Adipose tissue (tissue), 3 donors: ENCODE data around the gene TMEM258. TPM values are rescaled to one million over a fixed set of nuclear protein-coding genes. Genes with fewer than 3 reads are reported as not detected.

Experiments used
- H3K27ac ChIP-seq: one replicate; pipeline ENCODE4 v1.5.1; 2013; ENCODE audit warnings: low read depth, low read length
- WGBS, 3 donors: extraction: QIAGEN DNeasy Blood & Tissue Kit; methylation state at CpG; one replicate each; pipeline ENCODE4 v1.1.7; 2013; 5-methylcytosine and 5-hydroxymethylcytosine counted together
- polyA plus RNA-seq, 3 donors: library from polyadenylated mRNA; stranded (reverse); fragments of 200-250 nt; gene quantifications; one replicate each; pipeline ENCODE4 v1.2.3, GENCODE V29; 2013
- donor health status: healthy with polysubstance abuse.
- donor health status: Bipolar disorder and iron deficiency.
- donor health status: healthy.

TMEM258 gene
- polyA plus RNA-seq, 3 donors, result 163 to 234 (median 214) TPM

GRCh38 chr11:61752117-61752924 lies 40.1 kb downstream of the TMEM258 start, which contains the start of gene MYRF:
Gene MYRF (plus strand): TSS chr11:61752636. CDS start chr11:61752745, 109 bp downstream.
- no peak within 1 kb of the TSS for H3K27ac ChIP-seq

GRCh38 chr11:61751384-61751783 lies 41.0 kb downstream of the TMEM258 start:
- 61 to 89% (median 86%) methylated on average over 14 of the region's 14 CpGs for whole genome bisulfite sequencing, 3 donors
- H3K27ac ChIP-seq, result no peak overlapping the region

More at GRCh38 chr11:61752117-61752924, 40.1 kb downstream of the TMEM258 start, which contains the start of gene MYRF:
- WGBS, 3 donors, result 2 to 4% (median 2%) methylated on average over 58 to 91 of the region's 93 CpGs

GRCh38 chr11:61750631-61751273 lies 41.6 kb downstream of the TMEM258 start:
- no peak overlapping the region for H3K27ac ChIP-seq
- 94 to 98% (median 97%) methylated on average over 5 of the region's 5 CpGs for WGBS, 3 donors

GRCh38 chr11:61749591-61750217 lies 42.7 kb downstream of the TMEM258 start:
- H3K27ac ChIP-seq, result no peak overlapping the region
- WGBS, 3 donors, result 62 to 69% (median 68%) methylated on average over 17 to 21 of the region's 21 CpGs

- 25 to 50% (median 31%) methylated on average over 3 of the region's 3 CpGs for WGBS, 3 donors
Measured at GRCh38 chr11:61747967-61748285, 44.5 kb downstream of the TMEM258 start.

GRCh38 chr11:61747192-61747966 lies 45.0 kb downstream of the TMEM258 start:
- H3K27ac ChIP-seq, result no peak overlapping the region
- 55 to 62% (median 59%) methylated on average over 19 of the region's 19 CpGs for WGBS, 3 donors

More at GRCh38 chr11:61747967-61748285, 44.5 kb downstream of the TMEM258 start:
- H3K27ac ChIP-seq, result no peak overlapping the region

- WGBS, 3 donors, result 76 to 82% (median 80%) methylated on average over 19 of the region's 19 CpGs
- H3K27ac ChIP-seq, result no peak overlapping the region
Measured at GRCh38 chr11:61746442-61747191, 45.8 kb downstream of the TMEM258 start.

GRCh38 chr11:61745781-61746441 lies 46.5 kb downstream of the TMEM258 start:
- no peak overlapping the region for H3K27ac ChIP-seq
- 70 to 79% (median 70%) methylated on average over 15 of the region's 15 CpGs for WGBS, 3 donors

- H3K27ac ChIP-seq, result no peak overlapping the region
- 84 to 93% (median 90%) methylated on average over 10 of the region's 10 CpGs for WGBS, 3 donors
Measured at GRCh38 chr11:61744609-61745156, 47.7 kb downstream of the TMEM258 start.

- 91 to 93% (median 93%) methylated on average over 20 of the region's 20 CpGs for WGBS, 3 donors
- H3K27ac ChIP-seq, result no peak overlapping the region
Measured at GRCh38 chr11:61744181-61744580, 48.2 kb downstream of the TMEM258 start.

GRCh38 chr11:61743486-61744095 lies 48.8 kb downstream of the TMEM258 start:
- no peak overlapping the region for H3K27ac ChIP-seq
- 92 to 94% (median 92%) methylated on average over 42 of the region's 42 CpGs for WGBS, 3 donors

GRCh38 chr11:61742391-61742790 lies 50.0 kb downstream of the TMEM258 start:
- WGBS, 3 donors, result 41 to 82% (median 47%) methylated on average over 7 of the region's 7 CpGs
- no peak overlapping the region for H3K27ac ChIP-seq

GRCh38 chr11:61739966-61740365 lies 52.4 kb downstream of the TMEM258 start:
- WGBS, 3 donors, result 60 to 79% (median 78%) methylated on average over 5 to 7 of the region's 7 CpGs
- no peak overlapping the region for H3K27ac ChIP-seq

GRCh38 chr11:61739413-61739812 lies 53.0 kb downstream of the TMEM258 start:
- H3K27ac ChIP-seq, result no peak overlapping the region
- 91 to 94% (median 94%) methylated on average over 15 of the region's 15 CpGs for WGBS, 3 donors
